GM21381 (cell line): ENCODE measurements around the gene TP53RK.

ENCODE experiments used
- ATAC-seq: cut with Tn5 transposase; IDR thresholded peaks from one replicate; pipeline ENCODE4 v1.9.1; 2021; ENCODE audit warnings: mild to moderate bottlenecking, moderate library complexity; ENCODE audit not compliant: unreplicated experiment

TP53RK gene

DNA sequence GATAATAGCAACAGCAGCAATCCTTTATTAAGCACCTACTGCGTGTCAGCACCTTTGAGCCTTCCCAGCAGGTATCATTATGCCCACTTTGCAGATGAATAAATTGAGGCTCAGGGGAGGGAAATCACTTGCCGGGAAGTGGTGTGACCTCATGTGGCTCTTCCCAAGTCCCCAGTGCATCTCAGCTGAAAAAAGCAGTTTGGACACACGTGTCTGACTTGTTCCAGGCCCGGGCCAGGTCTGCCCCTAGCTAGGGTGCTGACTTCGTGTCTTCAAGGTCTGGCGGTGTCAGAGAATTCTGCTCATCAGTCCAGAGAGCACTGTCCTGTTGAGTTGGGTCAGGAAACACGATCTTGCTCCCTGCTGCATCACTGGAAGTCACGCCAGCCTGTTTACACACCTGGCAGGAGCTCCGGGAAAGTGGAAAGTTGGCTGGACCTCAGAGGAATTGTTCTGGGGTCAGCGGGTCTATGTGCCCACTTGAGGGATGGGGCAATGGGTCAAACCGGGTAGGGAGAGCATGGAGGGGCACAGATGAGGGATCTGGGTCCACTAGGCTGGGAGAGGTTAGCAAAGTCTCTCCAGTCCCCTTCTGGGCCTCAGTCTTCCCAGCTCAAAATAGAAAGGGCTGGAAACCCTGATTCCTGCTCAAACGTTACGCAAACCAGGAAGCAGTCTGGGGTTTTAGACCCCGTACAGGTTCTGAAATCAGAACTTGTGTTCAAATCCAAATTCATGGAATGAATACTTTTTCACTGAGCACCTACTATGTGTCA, 48.5 kb downstream of the TP53RK start:
- no peak for ATAC-seq

GRCh38 chr20:46640044-46640443, 49.2 kb downstream of the TP53RK start:
- ATAC-seq = no peak

DNA sequence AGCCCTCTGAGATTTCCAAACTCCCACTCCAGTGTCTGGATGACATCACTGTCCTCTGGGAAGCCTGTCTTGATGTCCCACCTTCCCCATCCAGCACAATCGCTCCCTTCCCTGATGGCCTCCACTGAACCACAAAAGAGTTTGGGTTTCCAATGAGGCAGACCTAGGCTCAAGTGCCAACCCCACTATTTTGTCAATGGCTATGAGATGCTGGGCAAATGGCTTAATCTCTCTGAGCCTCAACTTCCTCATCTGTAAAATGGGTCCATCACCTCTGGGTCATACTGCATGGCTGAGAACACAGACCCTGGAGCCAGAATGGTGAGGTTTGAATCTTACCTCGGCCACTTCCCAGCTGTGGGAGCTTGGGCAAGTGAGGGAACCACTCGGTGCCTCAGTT, 49.7 kb downstream of the TP53RK start:
- ATAC-seq = no peak

GRCh38 chr20:46638898-46639274, 50.4 kb downstream of the TP53RK start:
- ATAC-seq = no peak

DNA sequence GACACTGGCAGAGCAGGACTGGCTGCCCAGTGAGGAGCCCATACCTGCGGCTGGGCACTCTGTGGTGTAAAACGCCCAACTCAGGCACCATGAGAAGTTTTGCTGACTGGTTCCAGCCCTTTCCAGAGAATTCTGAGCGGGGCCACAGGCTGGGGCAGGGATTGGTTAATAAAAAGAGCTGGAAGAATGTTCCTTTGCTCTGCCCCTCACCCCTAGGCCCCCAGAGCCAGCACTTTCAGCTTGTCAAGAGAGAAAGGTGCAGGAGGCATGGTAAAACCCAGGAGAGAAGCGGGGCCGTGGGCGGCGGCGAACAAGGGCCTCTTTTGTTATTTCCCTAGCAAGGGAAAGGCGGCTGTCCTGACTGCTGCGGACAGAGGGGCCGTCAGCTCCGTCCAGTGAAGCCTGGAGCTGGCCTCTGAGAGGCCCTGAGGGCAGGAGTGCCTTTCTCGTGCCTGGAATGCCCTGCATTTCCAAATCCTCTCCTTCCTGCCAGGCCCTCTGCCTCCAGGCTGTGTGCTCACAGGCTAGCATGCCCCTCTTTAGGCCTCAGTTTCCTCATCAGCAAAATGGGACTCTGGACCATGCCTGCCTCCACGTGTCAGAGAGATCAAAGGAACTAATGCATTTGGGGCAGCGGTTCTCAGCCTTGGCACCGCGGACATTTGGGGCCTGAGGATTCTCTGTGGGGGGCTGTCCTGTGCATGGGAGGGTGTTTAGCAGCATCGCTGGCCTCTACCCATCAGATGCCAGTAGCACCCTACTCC, 50.9 kb downstream of the TP53RK start:
- no peak for ATAC-seq

- no peak for ATAC-seq
Measured at GRCh38 chr20:46637427-46638133, 51.7 kb downstream of the TP53RK start.

DNA sequence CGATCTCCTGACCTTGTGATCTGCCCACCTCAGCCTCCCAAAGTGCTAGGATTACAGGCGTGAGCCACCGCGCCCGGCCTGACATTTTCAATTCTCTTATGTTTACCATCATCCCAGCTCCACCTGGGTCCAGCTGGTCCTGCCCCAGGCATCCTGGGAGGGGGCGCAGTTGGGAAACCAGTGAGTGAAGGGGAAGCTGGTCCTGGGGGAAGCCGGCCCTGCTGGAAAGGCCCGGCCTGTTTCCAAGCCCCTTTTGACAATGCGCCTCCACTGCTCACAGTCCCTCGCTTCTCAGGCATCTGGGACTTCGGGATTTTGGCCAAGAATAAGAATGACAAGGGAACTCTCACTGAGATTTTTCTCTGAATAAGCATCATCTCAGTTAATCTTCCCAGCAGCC, 52.2 kb downstream of the TP53RK start:
- no peak for ATAC-seq

- no peak for ATAC-seq
Measured at GRCh38 chr20:46636514-46636913, 52.7 kb downstream of the TP53RK start.

DNA sequence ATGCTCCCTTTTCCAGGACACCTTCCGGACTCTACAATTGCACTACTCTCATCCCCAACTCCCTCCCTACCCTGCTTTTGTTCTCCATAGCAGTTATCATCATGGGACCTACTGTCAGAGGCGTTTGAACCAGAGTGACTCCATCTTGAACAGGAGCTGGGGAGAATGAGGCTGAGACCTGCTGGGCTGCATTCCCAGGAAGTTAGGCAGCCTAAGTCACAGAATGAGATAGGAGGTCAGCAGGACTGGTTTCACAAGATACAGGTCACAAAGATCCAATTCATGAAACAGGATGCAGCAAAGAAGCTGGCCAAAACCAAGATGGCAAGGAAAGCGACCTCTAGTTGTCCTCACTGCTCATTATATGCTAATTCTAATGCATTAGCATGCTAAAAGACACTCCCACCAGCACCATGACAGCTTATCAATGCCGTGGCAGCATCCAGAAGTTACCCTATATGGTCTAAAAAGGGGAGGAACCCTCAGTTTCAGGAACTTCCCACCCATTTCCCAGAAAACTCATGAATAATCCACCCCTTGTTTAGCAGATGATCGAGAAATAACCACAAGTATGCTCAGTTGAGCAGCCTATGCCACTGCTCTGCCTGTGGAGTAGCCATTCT, 53.6 kb downstream of the TP53RK start:
- no peak for ATAC-seq

DNA sequence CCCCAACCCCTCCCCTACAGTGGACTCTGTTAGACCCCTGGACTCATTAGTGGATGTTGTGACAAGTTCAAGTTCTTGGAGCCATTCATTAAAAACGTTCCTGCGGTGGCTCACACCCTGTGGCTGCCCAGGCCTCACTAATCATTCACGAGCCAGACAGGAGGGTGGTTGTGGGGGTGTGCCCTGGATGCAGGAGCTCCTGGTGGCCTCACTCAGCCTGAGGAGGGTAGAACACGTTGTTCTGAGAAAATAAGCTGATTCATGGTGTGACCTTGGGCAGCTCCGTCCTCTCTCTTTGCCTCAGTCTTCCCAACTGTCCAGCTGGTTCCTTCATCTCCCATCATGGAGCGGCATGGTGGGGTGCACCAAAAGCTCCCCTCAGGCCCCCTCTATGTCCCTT, 54.7 kb downstream of the TP53RK start:
- no peak for ATAC-seq
